RWPE1 (cell line): Measurements from ENCODE around the gene LAMC1.
A peak's percentile ranks its signal among the peaks of the same experiment; 100 is the strongest.

Experiments
- CTCF ChIA-PET: fragments of 350-600 bp; sonication (Branson Sonifier 250); formaldehyde crosslinking; extraction: SDS; loops from one replicate; lab custom pipeline; 2021; lab: Yijun Ruan, JAX
- POLR2A ChIA-PET: fragments of 400-600 bp; formaldehyde crosslinking; extraction: SDS; loops from one replicate; lab custom pipeline; 2020; ENCODE audit warnings: antibody characterized with exemption; ENCODE audit not compliant: low non-redundant PET; lab: Yijun Ruan, JAX
- DNase-seq: peaks from one replicate; pipeline ENCODE4 v3.0.0; 2012; ENCODE audit warnings: low spot score
- H3K27ac ChIP-seq: fragments of 450-650 bp; 2 replicates; pipeline ENCODE4 v1.5.1; 2017
- TF ChIP-seq, protein P1 (sequence below): fragments of 450-650 bp; conservative IDR thresholded peaks from 2 replicates; pipeline ENCODE4 v1.5.1; 2017; ENCODE audit warnings: low read depth, mild to moderate bottlenecking

LAMC1 gene

DNA sequence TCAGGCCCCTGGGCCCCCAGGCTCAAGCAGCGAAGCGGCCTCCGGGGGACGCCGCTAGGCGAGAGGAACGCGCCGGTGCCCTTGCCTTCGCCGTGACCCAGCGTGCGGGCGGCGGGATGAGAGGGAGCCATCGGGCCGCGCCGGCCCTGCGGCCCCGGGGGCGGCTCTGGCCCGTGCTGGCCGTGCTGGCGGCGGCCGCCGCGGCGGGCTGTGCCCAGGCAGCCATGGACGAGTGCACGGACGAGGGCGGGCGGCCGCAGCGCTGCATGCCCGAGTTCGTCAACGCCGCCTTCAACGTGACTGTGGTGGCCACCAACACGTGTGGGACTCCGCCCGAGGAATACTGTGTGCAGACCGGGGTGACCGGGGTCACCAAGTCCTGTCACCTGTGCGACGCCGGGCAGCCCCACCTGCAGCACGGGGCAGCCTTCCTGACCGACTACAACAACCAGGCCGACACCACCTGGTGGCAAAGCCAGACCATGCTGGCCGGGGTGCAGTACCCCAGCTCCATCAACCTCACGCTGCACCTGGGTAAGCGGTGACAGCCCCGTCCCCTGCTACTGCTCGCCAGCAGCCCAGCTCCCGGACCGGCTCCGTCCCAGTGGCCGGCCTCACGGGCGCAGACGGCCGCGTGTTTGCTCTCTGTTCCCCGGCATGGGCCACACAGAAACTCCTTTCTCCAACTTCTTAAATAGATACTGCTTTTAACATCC lies 539 bp downstream of the LAMC1 start:
- ChIA-PET CTCF (interaction anchor here (0.6 to 1.6 kb wide), 3 partner anchors 18 to 348 kb away, joined by 3 to 5 read pairs (median 3); no protein-coding TSS in a partner anchor), POLR2A (no interaction called here)
- TF ChIP-seq, protein P1, sequence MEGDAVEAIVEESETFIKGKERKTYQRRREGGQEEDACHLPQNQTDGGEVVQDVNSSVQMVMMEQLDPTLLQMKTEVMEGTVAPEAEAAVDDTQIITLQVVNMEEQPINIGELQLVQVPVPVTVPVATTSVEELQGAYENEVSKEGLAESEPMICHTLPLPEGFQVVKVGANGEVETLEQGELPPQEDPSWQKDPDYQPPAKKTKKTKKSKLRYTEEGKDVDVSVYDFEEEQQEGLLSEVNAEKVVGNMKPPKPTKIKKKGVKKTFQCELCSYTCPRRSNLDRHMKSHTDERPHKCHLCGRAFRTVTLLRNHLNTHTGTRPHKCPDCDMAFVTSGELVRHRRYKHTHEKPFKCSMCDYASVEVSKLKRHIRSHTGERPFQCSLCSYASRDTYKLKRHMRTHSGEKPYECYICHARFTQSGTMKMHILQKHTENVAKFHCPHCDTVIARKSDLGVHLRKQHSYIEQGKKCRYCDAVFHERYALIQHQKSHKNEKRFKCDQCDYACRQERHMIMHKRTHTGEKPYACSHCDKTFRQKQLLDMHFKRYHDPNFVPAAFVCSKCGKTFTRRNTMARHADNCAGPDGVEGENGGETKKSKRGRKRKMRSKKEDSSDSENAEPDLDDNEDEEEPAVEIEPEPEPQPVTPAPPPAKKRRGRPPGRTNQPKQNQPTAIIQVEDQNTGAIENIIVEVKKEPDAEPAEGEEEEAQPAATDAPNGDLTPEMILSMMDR: peak; percentile 67
- peak; percentile 64 for DNase-seq
- H3K27ac ChIP-seq: peak overlapping the region; percentile 100

DNA sequence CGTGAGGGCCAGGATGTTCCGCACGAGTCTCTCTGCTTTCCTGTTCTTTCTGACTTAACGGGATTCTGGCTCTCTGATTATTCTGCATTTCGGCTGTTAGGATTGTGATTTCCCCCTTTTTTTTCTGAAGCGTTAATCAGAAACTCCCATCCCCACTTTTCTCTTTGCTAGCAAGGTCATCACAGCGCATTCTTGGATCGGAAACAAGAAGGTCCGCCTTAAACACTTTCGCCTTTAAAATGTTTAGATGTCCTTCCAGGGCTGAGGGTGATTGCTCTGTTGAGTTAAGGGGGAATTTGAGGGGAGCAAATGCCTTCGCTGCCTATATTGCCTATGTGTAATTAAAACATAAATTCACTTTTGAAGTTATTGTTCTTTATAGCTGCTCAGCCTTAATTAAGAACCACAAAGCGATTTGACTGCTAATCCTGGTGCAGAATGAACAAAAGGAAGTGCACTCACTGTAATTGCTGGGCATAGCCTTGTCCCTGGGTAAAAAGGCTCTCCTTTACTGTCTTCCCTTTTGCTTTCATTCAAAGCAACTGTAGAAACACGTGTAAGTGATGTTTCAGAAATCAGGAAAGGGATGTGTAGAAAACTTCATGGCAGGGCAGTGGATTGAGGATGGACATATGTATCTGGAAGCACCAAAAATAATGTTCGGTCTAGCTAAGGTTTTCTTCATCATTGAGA lies 1.2 kb downstream of the LAMC1 start:
- POLR2A ChIA-PET: interaction anchor here (1.1 kb wide), 1 partner anchor 62 kb away, joined by 3 read pairs; no protein-coding TSS in a partner anchor
- DNase-seq: no peak
- H3K27ac ChIP-seq: peak overlapping the region; percentile 100
- CTCF ChIA-PET: interaction anchor here (0.6 to 1.6 kb wide), 4 partner anchors 18 to 347 kb away, joined by 3 to 5 read pairs (median 3); no protein-coding TSS in a partner anchor
- TF ChIP-seq, protein P1: no peak

DNA sequence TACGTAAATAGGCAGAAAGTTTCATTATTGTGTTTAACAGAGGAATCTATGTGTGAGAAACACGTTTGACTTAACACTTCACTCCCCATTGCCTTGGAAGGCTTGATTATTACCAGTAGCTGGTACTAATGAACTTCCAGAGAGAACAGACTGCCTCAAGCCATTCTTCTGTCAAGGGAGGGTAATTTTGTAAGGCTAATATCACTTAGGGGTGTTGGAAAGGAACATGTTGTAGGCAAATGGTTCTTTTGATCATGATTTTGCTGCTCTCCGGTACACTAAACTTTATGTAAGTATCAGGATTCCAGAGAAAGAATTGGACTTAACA lies 1.8 kb downstream of the LAMC1 start:
- H3K27ac ChIP-seq: no peak overlapping the region
- DNase-seq: no peak
- ChIA-PET POLR2A (interaction anchor here (1.1 kb wide), 1 partner anchor 62 kb away, joined by 3 read pairs; no protein-coding TSS in a partner anchor), CTCF (interaction anchor here (0.8 to 1.6 kb wide), 2 partner anchors 62 to 82 kb away, joined by 3 to 5 read pairs; no protein-coding TSS in a partner anchor)
- TF ChIP-seq, protein P1: no peak

DNA sequence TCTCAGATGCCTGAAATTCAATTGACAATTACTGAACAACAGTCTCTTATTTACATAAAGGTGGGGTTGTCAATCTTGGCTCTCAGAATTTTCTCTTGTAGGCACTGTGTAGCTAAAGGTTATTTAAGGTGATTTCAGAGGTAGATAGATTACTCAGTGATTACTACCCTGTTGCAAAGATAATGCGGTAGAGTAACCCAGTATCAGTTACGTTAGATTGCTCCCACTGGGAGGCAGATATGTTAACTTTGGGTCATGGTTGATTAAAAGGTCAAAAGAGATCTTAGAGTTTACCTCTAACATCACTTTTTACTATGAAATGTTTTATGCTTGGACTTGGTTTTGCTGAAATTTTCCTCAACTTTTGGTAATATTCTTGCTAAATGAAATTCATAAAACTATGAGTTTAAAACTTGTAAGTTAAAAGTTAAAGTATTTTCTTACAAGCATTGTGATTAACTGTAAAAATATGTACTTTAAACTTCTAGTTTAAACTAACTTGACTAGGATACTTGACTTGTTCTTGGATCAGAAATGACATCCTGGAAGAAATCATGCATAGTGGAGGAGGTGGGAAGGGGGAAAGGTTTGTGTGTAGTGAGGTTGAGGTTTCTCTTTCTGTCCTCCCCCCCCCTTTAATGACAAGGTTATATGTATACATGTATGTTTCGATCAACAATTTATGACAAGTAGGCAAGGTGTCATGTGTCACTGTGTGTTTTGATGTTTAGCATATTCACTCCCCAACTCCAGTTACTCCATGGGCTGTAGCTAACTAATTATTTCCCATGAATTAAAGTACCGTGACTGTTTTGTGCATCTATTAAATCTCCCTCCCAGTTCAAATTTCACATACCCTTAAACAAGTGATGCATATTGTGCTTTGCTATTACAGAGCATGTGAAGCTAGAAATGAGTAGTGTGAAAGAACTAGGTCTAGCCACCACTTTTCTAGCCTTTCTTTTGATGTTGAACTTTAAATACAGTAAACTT lies 2.9 kb downstream of the LAMC1 start:
- DNase-seq: peak; percentile 45
- no peak overlapping the region for H3K27ac ChIP-seq
- ChIA-PET CTCF (interaction anchor here (0.7 kb wide), 1 partner anchor 119 kb away, joined by 3 read pairs; no protein-coding TSS in a partner anchor), POLR2A (interaction anchor here (1.1 kb wide), 1 partner anchor 64 kb away, joined by 3 read pairs; no protein-coding TSS in a partner anchor)
- TF ChIP-seq, protein P1: no peak

DNA sequence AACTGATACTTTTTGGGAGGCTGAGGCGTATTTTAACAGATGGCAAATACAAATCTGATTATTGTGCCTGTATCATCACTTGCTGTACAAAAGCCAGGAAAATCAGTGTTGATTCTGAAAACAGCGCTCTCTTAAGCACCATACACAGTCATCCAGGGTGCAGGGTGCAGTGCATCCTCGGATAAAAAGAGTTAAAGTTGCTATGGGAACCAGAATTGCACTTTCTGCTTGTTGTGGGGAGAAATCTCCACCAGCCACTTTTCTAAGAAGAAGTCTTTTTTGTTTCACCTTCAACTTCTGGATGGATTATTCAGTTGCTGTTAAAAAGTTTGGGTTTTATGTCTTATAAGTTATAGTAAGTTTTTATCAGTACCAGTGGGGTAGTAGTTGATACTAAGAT lies 3.8 kb downstream of the LAMC1 start:
- no peak for DNase-seq
- ChIA-PET POLR2A (no interaction called here), CTCF (interaction anchor here (0.5 to 1.5 kb wide), 4 partner anchors 64 to 629 kb away, joined by 3 to 5 read pairs (median 4); no protein-coding TSS in a partner anchor)
- TF ChIP-seq, protein P1: no peak
- H3K27ac ChIP-seq: no peak overlapping the region
